Activated T-helper 9 cell treated with anti-CD3 and anti-CD28 coated beads, Interleukin-2, amount 50 U/mL, for 16 hours (primary cell): ENCODE measurements around the gene MON2.

Experiments used
- DNase-seq: peaks from one replicate; pipeline ENCODE4 v3.0.0-alpha.2; 2020; ENCODE audit warnings: low read depth

MON2 gene

DNA sequence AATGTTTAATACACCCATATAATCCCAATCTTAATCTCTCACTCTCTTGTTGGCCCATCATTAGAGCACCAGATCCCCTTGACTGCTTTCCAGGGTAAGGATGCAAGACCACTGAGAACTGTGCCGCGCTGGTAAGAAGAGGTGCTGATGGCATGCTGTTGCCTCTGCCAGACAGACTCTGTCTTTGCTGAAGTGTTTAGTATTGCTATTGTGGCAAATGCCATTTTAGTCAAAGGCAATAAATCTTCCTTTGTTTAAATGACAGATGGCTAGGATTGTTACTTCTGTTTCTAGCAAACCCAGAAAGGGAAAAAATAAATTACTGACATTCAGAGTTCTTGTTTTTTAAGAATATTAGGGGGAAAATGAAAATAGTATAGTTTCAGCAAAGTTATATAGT lies 152.3 kb downstream of the MON2 start:
- DNase-seq: no peak

DNA sequence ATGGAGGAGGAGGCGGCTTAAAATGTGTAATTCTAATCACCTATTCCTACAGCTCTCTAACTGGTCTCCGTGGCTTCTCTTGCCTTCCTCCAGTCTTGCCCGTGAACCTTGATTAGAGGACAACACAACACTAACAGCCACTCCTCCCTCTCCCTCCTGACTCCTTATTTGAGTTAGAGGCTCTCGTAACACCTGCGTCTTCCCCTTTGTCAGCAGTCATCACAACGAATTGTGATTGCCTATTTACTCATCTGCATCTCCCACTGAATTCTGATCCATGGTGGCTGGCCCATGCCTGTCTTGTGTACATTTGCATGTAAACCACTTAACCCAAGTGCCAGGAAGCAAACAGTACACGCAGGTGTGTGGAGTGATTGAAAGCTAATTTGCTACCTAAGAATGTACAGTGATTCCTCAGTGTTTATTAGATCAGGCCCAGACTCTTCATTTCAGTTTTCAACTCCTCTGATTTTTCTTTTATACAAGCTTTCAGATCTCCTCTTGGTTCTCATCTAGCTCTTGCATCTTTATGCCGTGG lies 154.5 kb downstream of the MON2 start:
- DNase-seq: no peak

DNA sequence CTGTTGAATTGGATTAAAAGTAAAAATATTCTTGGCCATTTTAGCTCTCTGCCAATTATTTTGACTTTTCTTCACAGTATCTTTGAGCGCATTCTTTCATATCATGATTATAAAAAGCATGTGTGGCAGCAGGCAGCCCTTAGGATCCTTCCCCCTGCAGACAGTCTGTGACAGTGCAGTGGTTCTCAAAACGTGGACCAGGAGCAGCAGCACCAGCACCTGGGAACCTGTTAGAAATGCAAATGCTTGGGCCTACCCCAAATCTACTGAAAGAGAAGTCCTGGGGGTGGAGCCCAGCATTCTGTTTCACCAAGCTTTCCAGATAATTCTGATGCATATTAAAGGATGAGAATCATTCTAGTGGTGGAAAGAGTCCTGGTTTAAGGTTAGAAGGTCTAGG lies 155.6 kb downstream of the MON2 start:
- no peak for DNase-seq

GRCh38 chr12:62625228-62625627 lies 158.6 kb downstream of the MON2 start:
- no peak for DNase-seq

DNA sequence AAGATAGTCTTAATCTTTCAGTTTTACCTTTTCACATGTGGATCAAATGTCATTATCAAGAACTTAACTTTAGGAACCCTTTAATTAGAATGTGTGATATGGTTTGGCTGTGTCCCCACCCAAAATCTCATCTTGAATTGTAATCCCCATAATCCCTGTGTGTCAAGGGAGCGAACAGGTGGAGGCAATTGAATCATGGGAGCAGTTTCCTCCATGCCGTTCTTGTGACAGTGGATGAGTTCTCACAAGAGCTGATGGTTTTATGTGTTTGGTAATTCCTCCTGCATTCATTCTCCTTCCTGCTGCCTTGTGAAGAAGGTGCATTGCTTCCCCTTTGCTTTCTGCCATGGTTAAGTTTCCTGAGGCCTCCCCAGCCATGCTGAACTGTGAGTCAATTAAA lies 160.6 kb downstream of the MON2 start:
- DNase-seq: no peak

- DNase-seq: no peak
These were observed 162.8 kb downstream of the MON2 start for GRCh38 chr12:62629413-62629812.

DNA sequence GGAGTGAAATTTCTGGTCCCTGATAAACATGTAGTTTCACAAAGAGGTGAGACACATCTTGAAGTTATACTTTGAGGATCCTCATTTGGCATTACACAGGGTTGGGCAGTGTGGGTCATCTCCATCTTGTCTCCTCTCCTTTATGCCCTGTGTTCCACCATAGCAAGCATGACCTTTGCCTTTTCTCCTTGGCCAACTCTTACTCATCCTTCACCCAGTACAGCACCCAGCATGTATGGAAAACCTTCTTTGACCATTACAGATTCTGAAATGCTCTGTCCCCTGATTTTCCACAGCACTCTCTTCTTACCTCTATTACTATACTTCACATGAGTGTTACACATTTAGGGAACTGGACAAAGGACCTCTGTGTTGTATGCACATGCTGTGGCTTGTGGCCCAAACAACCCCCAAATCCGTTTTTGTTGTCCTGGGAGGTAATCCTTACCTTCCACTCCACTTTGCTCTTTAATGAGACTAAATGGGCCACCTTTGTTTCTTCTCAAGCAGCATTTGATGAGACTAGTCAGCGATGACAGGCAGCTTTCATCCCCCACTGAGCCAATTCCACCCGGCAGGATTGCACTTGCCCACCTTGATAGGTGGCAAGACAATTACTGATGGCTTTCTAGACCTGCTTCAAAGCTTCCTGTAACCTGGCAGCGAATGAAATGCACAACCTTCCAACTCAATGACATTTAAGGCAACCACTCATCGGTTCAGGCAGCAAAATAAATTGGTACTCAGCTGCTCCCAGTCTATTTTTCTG lies 163.5 kb downstream of the MON2 start:
- no peak for DNase-seq

- DNase-seq: no peak
These were observed 165.1 kb downstream of the MON2 start for GRCh38 chr12:62631471-62632410.

DNA sequence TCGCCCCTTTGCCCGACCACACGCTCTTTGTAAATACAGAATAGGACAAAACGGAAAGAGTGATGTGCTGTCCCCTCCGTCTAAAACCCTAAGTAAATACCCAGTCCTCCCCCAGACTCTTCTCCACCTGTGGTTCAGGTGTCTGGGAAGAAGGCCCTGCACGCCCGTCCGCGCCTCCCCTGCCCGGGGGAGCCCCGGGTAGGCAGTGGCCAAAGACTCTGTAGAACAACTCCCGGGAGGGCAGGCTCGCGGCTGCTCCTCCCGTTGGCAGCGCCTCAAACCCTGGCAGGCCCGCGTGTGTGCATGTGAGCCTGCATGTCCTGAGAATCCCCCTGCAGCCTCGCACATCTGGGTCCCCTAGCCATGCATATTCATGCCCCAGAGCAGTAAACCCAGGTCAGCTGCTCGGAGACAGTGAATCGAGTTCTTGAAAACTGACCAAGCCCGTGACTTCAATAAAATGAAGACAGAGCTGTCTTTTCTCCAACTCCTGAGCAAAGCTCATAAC lies 165.8 kb downstream of the MON2 start:
- no peak for DNase-seq

DNA sequence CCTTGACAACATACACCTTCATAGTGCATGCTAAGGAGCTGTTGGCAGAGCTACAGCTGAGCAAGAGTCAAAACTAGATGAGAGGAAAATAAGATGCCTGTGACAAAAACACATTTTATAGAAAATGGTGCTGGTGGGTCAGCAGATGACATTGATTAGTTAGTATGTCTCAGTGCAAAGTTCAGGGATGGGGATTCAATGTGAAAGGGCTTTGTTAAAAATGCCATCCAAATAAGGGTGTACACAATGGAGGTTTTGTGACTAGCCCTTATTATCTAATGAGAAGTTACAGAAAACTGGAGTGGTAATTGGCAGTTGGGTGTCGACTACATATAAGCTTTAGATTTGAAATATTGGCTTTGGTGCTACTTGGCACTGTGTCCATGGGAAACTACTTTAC lies 169.0 kb downstream of the MON2 start:
- DNase-seq: no peak

DNA sequence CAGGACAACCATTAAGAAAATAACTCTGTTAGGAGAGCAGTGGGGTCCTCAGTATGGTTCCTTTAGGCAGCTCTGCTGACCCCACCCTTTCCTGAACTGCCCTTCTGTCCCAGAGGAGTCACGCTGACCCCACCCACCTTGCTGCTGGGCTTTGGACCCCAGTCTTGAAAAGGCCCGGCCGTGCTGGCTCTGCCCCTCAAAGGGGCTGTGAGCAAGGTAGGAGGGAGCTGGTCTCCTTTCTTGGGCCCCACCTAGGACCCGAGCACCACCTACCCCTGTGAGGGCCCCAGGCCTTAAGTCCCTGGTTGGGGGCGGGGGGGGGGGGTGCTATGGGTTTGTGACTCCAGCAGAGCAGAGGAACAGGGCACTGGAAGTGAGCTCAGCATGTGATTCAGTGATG lies 171.1 kb downstream of the MON2 start:
- no peak for DNase-seq

DNA sequence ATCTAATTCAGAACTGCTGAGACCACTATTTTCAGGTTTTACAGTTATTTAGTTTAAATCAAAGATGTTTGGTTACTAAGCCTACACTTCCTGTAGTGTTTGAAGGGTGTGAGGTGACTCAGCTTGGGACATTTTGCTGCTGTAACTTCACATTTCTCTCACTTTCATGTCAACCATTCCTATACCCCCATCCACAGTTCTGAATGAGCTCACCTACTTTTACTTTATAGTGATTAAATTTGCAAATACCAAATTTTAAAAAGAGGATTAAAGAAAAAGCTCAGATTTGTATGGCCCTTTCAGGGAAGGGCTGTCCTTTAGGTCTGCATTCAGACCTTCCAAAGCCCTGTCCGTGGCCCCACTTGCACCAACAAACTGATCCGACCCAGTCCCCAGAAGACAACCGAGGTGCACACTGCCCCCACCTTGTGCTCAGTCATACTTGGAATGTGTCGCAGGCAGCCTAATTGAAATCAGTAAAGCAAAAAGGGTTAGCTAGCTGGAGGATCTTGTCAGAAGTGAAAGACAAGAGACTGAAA lies 174.4 kb downstream of the MON2 start:
- DNase-seq: no peak

DNA sequence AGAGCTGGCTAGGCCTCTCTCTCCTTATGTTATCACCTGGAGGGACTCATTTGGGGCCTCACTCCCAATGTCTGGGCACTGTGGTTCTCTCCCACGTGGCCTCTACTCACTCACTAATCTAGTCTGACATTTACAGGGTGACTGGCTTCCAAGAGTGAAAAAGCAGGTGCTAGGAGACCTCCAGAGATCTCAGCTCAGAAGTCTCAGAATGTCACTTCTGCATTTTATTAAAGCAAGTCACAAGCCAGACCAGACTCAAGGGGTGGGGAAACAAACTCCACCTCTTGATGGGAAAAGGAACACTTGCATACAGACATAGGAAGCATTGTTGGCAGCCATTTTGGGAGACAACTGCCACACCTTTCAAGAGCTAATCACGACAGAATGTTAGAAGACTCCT lies 175.9 kb downstream of the MON2 start:
- no peak for DNase-seq

DNA sequence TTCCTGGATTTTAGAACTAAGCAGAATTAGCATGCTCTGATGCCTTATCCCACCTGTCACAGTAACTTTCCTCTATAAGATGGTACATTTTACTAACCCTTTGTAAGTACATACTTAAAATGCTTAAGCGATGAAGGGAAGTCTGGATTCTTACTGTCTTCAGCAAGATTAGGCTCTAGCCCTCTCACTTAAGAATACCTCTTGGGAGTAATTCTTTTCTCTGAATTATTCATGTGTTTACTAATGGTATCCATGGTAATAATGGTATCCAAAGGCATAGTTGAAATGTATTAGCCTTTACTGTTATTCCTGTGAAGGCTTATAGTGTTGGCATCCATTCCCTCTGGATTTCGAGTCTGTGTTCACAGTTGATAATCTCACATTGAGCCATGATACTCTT lies 176.9 kb downstream of the MON2 start:
- no peak for DNase-seq

GRCh38 chr12:62646566-62646965 lies 179.9 kb downstream of the MON2 start:
- DNase-seq: no peak

- DNase-seq: no peak
These were observed 181.0 kb downstream of the MON2 start for GRCh38 chr12:62647586-62647985.

- DNase-seq: no peak
These were observed 182.9 kb downstream of the MON2 start for GRCh38 chr12:62649412-62650138.
